Measurements from ENCODE around the gene SEC16A.
A peak's percentile ranks its signal among the peaks of the same experiment; 100 is the strongest.

SEC16A gene, protein sequence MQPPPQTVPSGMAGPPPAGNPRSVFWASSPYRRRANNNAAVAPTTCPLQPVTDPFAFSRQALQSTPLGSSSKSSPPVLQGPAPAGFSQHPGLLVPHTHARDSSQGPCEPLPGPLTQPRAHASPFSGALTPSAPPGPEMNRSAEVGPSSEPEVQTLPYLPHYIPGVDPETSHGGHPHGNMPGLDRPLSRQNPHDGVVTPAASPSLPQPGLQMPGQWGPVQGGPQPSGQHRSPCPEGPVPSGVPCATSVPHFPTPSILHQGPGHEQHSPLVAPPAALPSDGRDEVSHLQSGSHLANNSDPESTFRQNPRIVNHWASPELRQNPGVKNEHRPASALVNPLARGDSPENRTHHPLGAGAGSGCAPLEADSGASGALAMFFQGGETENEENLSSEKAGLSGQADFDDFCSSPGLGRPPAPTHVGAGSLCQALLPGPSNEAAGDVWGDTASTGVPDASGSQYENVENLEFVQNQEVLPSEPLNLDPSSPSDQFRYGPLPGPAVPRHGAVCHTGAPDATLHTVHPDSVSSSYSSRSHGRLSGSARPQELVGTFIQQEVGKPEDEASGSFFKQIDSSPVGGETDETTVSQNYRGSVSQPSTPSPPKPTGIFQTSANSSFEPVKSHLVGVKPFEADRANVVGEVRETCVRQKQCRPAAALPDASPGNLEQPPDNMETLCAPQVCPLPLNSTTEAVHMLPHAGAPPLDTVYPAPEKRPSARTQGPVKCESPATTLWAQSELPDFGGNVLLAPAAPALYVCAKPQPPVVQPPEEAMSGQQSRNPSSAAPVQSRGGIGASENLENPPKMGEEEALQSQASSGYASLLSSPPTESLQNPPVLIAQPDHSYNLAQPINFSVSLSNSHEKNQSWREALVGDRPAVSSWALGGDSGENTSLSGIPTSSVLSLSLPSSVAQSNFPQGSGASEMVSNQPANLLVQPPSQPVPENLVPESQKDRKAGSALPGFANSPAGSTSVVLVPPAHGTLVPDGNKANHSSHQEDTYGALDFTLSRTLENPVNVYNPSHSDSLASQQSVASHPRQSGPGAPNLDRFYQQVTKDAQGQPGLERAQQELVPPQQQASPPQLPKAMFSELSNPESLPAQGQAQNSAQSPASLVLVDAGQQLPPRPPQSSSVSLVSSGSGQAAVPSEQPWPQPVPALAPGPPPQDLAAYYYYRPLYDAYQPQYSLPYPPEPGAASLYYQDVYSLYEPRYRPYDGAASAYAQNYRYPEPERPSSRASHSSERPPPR (N-terminal part only)

DNA sequence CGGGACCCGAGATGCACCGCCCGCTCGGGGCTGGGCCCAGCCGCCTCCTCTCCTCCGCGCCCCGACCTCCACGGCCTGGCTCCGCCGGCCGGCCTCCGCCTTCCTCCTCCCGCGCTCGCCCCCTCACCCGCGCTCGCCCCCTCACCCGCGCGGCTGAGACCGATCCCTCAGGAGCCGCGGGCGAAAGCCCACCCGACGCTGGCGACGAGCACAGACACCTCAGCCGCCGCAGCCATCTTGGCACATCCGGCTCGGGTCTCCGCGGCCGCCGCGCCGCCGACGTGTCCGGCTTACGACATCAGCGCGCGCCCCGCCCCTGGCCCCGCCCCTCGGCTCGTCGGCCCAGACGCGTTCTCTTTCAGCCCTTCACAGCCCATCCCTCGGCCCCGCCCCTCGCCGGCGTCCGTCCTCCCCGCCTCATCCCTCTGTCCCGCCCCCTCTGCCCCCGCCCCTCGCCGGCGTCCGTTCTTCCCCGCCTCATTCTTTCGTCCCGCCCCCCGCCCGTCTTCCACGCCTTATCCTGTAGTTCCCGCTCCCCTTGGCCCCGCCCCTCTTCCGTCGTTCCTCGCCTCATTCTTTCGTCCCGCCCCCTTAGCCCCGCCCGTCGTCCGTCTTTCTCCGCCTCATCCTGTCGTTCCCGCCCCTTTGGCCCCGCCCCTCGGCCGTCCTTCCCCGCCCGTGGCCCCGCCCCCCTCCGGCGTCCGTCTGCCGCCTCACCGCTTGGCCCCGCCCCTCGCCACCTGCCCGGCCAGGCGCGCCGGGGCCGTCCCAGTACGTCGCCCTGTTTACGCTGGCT is at the start of gene SEC16A:
Gene SEC16A, minus strand, starts transcription at position 248 of the 796 bp plus-strand sequence. CDS start 5,425 bp downstream, outside the sequence.
- peak; percentile 94 for DNase-seq (ENCODE audit: low spot score)

DNA sequence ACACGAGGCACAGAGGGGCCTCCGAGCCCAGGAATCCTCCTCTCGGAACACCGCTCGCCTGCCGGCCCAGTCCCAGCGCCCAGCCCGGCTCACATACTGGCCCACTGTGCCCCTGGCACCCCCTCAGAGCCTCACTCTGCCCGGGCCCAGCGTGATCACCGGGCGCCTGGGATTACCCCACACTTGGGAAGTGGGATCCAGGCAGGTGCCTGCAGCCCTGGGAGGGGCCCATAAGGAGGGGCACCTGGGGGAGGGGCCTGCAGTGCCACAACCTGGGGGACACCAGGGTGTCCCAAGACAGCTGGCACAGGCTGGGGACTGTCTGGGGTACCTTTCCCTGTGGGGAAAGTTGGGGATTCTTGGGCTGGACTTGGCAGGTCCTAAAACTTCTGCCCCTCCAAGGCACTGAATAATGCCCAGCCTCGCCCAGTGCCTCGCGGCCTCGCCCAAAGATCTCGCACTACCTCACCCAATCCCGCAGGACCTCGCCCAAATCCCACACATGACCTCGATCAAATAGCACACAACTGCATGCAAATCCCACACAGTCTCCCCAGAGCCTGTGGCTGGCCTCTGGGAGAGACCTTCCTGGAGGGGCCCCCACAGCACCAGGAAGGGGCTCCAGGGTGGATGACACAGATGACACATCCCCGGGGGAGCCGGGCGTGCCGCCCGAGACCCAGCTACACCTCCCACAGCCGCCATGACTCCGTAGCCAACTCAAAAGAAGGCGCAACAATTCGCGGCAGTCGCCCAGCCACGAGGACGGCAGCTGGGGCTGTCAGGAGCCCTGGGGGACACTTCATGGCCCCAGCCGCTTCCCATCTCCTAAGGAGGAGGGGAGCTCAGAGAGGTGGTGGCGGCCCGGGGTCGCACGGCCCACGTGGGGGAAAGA is 49.3 kb upstream of the SEC16A start:
- no peak for DNase-seq (ENCODE audit: low spot score)

DNA sequence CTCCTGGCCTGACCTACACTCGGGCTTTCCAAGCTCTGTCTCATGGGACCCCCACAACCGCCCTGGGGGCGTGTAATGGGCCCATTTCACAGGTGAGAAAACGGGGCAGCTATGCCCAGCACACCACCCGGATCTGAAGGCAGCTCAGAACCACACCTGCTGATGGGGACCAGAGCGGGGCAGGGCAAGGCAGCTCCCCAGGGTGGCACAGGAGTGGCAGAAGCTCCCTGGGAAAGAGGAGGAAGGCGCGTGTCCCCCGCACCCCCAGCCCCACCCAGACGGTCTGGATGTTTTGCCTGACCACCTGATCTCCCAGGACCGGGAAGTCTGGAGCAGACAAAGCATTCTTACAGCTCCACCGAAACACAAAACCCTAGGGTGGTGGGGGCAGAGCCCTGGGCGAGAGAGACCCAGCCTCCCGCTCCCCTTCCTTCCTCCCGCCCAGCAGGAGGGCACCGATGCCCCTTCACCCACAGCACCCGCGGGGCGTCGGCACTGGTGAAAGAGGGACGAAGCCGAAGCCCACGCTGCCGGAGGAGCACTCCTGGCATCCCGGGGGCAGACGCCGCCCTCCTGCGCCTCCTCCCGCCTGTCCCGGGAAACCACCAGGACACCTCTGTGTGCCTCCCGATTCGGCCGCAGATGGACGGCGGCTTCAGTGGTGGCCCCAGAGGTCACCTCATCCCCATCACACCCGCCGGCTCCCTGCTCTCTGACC is 48.5 kb upstream of the SEC16A start:
- no peak for DNase-seq (ENCODE audit: low spot score)

DNA sequence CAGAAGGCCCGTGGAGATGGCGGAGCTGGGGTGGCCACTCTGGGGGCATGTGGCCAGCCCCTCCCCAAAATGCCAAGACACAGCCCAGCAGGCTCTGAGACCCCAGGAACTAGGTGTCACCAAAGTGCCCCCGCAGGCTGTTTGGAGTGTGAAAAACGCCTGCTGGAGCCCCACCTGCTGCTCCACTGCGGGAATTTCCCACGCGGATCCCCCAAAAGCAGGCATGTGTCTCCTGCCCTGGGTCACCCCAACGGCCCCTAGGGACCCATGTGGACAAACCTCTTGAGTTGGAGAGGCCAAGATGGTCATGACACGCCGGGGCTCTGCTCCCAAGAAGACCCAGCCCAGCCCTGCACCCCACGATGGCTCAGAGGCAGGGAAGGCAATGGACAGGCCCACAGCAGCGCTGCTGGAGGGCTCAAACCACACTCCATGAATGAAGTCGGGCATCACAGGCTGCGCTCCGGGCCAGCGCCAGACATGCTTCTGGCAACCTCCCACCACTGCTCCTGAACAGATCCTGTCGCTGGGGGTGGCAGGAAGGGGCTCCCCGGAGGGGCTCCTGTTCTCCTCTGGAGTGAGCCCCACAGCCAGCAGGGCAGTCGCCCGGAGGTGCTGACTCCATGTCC is 47.7 kb upstream of the SEC16A start:
- no peak for DNase-seq (ENCODE audit: low spot score)

DNA sequence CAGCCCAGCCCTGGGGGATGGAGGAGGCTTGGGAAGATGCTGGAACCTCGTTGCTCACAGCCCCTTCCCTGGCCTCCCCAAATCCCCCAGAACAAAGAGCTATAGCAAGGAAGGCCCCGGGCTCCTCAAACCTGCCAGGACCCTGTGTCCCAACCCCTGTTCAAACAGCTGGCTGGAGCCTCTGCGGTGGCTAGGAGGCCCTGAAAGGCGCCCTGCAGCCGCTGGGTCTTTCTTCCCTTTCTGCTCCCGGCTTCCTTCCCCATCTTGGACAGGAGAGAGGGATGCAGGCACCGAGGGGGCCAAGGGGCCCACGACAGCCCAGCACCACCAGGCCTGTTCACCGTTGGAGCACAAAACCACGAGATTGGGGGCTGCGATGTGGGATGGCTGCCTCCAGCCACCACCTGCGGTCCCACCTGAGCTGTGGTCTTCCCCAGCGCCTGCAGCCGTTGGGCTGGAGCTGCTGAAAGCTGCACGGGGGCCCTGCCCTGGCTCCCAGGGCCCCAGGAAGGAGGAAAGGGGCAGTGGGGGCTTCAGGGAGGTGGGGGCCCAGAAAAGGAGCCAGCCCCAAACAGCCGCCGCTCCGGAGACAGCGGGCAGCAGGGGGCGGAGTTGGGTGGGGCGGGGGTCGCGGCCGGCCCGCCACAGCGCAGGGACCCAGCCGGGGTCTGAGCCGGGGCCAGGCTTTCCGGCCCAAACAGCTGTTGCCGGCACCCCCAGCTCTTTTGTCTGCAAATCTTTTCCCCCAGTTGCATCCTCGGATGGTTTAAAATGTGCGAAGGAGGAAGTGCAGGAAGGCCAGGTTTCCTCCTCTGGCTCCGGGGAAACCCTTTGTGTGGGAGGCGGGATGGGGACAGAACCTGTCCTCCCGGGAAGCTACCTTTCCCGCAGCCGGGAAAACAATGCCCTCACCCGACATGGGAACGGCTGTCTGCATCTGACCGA is 46.9 kb upstream of the SEC16A start:
- no peak for DNase-seq (ENCODE audit: low spot score)

DNA sequence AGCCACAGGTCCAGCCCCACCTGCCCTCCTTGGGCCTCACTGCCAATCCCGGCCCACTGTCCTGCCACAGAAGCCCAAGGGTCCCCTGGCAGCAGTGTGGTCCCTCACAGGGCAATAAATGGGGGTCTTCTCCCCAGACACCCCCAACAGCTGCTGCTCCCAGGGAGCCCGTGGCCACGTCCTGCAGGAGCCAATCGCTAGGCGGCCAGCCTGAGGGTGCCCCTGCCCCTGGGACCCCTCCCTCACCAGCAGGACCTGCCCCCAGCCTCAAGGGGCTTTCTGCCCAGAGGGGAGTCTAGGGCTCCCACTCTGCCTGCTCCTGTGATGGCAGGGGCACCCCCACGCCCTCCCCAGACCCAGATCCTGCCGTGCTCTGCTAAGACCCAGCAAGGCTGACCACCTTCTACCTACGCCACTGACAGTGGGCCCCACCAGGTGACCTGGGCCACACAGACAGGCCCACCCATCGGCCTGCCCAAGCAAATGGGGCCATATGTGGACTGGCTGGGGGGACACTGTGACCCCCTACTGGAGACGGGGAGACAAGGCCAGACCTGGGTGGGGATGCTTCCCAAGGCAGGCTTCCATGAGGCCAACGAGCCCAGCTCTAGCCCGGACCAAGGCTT is 46.0 kb upstream of the SEC16A start:
- DNase-seq (ENCODE audit: low spot score), result no peak

DNA sequence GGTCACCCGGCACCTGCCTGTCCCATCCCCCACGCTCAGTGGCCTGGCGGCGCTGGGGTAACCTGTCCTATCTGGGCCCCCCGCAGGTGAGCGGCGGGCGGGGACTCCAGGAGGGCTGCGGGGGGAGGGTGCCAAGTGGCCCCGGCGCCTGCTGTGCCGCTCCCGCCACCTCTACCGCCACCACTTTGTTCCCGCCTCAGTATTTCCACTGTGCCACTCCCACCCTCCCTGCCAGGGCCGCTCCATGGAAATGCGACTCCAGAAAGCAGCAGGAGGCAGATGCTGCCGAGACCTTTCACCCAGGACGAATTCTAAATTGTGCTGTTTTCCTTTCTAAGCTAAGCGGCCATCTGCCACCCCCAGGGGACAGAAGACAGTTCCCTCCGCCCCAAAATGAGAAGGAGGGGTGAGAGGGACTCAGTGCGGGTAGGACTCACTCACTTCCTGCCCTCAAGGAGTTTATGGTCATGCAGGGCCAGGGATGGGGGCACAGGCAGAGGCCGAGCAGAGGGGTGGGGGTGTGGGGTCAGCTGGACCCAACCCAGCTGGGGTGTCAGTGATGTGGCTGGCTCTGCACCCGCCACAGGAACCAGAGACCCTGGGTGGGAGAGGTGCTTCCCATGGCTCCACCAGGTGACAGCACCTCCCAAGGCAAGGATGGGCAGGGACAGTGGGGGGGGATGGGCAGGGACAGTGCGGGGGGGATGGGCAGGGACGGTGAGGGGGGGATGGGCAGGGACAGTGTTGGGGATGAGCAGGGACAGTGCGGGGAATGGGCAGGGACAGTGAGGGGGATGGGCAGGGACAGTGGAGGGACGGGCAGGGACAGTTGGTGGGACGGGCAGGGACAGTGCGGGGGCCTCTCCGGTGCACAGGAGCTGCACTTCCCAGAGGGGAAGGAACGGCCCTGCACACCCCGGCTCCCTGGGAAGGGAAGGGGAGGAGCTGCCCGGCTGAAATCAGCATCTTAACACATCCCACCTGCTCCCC is 45.2 kb upstream of the SEC16A start:
- DNase-seq (ENCODE audit: low spot score), result peak; percentile 87

DNA sequence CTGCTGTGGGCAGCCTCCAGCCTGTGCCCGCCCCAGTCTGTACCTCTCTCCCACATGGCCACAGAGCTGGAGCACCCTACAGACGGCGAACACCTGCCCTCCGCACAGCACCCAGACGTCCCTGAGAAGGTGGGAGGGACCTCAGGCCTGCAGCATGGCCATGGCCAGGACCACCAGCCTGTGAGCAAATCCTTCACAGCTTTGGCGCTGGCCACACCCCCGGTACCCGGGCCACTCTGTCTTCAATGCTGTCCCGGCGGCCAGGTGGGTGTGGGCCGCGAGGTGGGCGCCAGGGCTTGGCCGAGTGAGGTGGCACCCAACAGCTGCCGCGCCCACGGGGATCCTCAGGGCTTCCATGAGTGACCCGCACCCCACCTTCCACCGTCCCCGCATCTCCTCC is 44.3 kb upstream of the SEC16A start:
- no peak for DNase-seq (ENCODE audit: low spot score)

DNA sequence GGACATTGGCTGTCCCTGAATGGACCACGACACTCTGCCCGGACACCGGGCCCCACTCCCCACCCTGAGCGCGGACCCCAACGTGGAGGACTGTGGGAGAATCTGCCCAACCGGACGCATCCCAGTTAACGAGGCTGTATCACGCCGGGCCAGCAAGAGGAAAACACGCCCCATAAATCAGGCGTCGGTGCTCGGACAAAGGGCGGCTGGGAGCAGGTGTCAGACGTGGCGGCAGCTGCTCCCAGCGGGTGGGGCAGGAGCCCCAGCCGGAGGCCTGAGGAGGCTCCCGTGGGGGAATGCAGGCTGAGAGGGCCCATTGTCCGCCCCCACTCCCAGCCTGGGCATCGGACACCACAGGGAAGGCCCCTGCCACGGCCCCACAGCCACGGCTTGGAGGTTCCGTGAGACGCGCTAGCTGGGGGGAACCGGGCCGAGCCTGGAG is 43.8 kb upstream of the SEC16A start:
- DNase-seq (ENCODE audit: low spot score), result no peak

DNA sequence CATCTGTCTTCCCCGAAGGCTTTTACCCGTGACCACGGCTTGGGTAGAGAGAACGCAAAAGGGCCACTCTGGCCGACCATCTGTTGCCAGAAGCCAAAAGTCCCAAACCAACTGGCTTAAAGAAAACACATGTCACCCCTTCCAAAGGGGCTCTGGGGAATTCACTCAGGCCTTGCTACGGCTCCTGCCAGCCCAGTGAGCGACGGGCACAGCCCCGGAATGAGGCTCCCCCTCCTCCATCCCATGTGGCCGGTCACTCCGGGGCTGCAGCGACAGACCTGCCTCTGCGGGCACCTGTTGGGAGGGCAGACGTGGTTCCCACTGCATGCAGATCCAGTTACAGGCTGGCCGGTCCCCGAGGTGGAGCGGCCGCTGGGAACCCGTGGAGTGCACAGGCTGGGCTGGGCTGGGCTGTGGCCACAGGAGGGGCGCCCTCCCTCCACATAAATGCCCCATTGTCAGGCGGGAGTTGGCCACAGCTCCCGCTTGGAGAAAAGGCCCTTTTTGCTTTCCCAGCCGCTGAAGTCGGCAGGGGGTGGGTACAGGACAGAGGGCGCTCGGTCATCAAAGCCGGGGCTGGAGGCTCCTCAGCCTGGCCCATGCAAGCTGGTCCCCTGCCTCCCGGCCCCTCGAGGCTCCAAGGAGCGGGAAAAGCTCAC is 43.1 kb upstream of the SEC16A start:
- no peak for DNase-seq (ENCODE audit: low spot score)

DNA sequence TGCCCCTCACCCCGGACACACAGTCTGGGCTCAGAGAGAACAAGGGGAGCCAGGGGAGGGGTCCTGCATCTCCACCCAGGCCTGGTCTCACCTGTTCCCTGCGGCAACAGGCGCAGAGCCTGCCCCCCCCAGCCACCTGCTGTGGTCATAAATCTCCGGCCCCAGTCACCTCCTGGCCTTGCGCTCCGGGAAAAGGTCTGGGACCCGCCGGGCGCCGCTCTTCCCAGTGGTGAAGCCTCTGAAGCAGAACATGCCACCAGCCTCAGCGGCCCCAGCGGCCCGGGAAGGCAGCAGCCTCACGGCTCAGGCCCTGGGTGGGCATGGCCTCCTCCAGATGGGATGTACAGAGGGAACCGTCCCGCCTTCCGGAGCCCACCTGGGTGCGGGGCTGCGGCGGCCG is 42.4 kb upstream of the SEC16A start:
- no peak for DNase-seq (ENCODE audit: low spot score)

DNA sequence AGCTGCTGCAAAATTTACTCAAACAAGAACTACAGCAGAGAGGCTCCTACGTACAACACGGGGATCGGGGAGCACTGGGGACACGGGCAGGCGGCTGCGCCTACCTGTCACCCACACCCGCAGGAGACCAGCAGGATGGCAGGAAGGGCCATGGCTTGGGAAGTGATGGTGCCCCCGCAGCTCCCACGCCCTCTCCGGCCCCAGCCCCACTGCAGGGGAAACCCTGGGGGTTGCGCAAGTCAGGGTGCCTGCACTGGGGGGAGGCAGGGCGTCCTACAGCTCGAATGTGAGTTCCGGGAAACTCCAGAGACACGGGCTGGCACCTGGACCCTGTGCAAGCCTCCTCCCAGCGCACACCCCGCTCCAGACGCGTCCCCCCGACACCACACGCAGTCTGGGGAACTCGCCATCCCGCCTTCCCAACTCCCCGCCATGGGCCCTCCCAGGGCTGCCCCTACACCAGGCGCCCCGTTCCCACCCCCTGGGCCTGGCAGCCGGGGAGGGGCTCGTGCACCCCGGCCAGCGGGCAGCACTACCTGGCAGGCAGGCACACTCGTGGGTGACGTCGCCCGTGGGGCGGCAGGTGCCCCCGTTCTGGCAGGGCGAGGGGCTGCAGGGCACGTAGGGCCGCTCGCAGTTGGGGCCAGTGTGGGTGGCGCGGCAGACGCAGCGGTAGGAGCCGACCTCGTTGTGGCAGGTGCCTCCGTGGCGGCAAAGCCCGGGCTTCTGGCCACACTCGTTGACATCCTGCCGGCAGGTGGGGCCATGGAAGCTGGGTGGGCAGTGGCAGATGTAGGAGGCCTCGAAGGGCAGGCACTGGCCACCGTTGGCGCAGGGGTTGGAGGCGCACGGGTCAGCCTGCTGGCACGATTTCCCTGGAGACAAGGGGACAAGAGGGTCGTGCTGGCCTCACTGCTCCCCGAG is 39.7 kb upstream of the SEC16A start:
- DNase-seq (ENCODE audit: low spot score), result no peak

DNA sequence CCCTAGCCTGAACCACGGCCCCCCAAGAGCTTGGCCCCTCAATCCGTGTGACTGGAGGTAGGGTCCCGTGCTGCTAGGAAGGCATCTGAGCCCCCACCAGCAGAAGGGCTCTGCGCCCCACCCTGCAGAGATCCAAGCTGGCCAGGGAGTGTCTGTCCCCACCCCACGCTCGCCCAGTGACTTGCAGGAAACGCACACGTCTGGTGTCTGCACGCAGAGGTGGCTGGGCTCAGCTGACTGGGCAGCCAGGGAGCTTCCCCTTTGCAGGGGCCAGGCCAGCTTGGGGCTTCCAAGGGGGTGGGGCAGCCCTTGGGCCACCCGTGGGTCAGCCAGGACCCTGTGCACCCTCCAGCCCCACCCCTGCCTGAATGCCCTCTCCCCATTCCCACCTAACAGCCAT is 38.7 kb upstream of the SEC16A start:
- DNase-seq (ENCODE audit: low spot score), result no peak

DNA sequence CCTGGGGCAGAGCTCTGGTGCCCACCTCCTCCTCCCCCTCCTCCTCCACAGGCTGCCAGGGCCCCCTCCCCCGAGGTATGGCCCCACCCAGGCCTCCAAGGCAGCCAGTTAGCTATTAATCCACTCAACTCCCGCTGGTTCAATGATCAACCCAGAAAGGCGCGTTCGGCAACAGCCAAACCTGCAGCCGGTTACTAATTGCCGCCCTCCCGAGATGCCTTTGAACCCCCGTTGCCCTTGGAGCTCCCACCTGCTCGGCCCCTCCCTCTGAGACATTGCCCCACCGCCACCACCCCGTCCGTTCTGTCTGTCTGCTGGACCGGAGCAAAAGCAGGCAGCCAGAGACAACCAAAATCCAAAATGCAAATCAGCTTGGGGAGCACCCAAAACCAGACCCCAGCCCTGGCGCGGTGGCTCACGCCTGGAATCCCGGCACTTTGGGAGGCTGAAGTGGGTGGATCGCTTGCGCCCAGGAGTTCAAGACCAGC is 37.3 kb upstream of the SEC16A start:
- no peak for DNase-seq (ENCODE audit: low spot score)
